DOHH2 (cell line): ENCODE measurements around the gene ELP1.

Source experiments
- CTCF ChIP-seq: fragments of 200-600 bp; sonication (generic); IDR thresholded peaks from one replicate; pipeline ENCODE4 v1.5.1; 2014; ENCODE audit warnings: antibody characterized with exemption, mild to moderate bottlenecking, low read depth, low read length; ENCODE audit not compliant: poor library complexity, severe bottlenecking
- EZH2phosphoT487 ChIP-seq: fragments of 200-600 bp; sonication (generic); IDR thresholded peaks from 2 replicates; pipeline ENCODE4 v1.6.1; 2017; ENCODE audit warnings: borderline replicate concordance, mild to moderate bottlenecking, antibody characterized with exemption, low read length, moderate library complexity, mixed read lengths

GRCh38 chr9:108883085-108883484, 50.8 kb downstream of the ELP1 start:
- no peak for TF ChIP-seq CTCF
- no peak for TF ChIP-seq EZH2phosphoT487
